GM18502 (cell line): Measurements from ENCODE around the gene CDRT15.
A peak's percentile ranks its signal among the peaks of the same experiment; 100 is the strongest.
"Not testable (repeated sequence)": the region's sequence is repeated elsewhere in the genome, so short reads cannot be mapped to it uniquely, and the experiment has no call there.

Experiments
- ATAC-seq: cut with Tn5 transposase; IDR thresholded peaks from one replicate; pipeline ENCODE4 v1.9.1; 2021; ENCODE audit warnings: mild to moderate bottlenecking; ENCODE audit not compliant: unreplicated experiment, poor library complexity

The CDRT15 gene

GRCh38 chr17:14209215-14209614, 27.4 kb downstream of the CDRT15 start:
- no peak for ATAC-seq

- no peak for ATAC-seq
Observed at GRCh38 chr17:14207791-14208190, 28.9 kb downstream of the CDRT15 start.

GRCh38 chr17:14206891-14207290, 29.8 kb downstream of the CDRT15 start:
- no peak for ATAC-seq

- no peak for ATAC-seq
Observed at GRCh38 chr17:14205992-14206461, 30.6 kb downstream of the CDRT15 start.

GRCh38 chr17:14205380-14205779, 31.3 kb downstream of the CDRT15 start:
- no peak for ATAC-seq

GRCh38 chr17:14204546-14204945, 32.1 kb downstream of the CDRT15 start:
- no peak for ATAC-seq

GRCh38 chr17:14204084-14204483, 32.6 kb downstream of the CDRT15 start:
- ATAC-seq, result no peak

GRCh38 chr17:14203388-14203787, 33.3 kb downstream of the CDRT15 start:
- no peak for ATAC-seq

- no peak for ATAC-seq
Observed at GRCh38 chr17:14202388-14203166, 34.1 kb downstream of the CDRT15 start.

- no peak for ATAC-seq
Observed at GRCh38 chr17:14201988-14202380, 34.7 kb downstream of the CDRT15 start.

- no peak for ATAC-seq
Observed at GRCh38 chr17:14201021-14201987, 35.4 kb downstream of the CDRT15 start.

GRCh38 chr17:14200354-14200753, 36.3 kb downstream of the CDRT15 start:
- ATAC-seq, result no peak

- ATAC-seq, result no peak
Observed at GRCh38 chr17:14199601-14200000, 37.1 kb downstream of the CDRT15 start.

- no peak for ATAC-seq
Observed at GRCh38 chr17:14198575-14198974, 38.1 kb downstream of the CDRT15 start.

- no peak for ATAC-seq
Observed at GRCh38 chr17:14198013-14198412, 38.6 kb downstream of the CDRT15 start.

GRCh38 chr17:14197586-14197985, 39.1 kb downstream of the CDRT15 start:
- no peak for ATAC-seq

GRCh38 chr17:14197057-14197456, 39.6 kb downstream of the CDRT15 start:
- no peak for ATAC-seq

- peak; percentile 59 for ATAC-seq
Observed at GRCh38 chr17:14196377-14196997, 40.2 kb downstream of the CDRT15 start.

- peak; percentile 61 for ATAC-seq
Observed at GRCh38 chr17:14192636-14193344, 43.9 kb downstream of the CDRT15 start.

- not testable (repeated sequence) for ATAC-seq
Observed at GRCh38 chr17:14192039-14192438, 44.6 kb downstream of the CDRT15 start.
